Spleen (tissue), 11 donors: Measurements from ENCODE around the gene MYCBP. TPM values are rescaled to one million over a fixed set of nuclear protein-coding genes. Genes with fewer than 3 reads are reported as not detected.

Experiments used
- DNase-seq: peaks from one replicate; pipeline ENCODE4 v3.0.0-alpha.2; 2020
- H3K27ac ChIP-seq, 8 donors: fragments of 200-600 bp; sonication (generic) in 7 of 8; 1 replicate in 4 of 8; 2 replicates in 4 of 8; pipeline versions ENCODE4 v1.5.0 to v1.8.0; 2016 to 2021; ENCODE audit warnings: inconsistent platforms in 4 of 8, mild to moderate bottlenecking in 4 of 8, moderate library complexity in 1 of 8
- H3K27me3 ChIP-seq, 7 donors: fragments of 200-600 bp; sonication (generic) in 6 of 7; replicated peaks in 1 of 7; 1 replicate in 4 of 7; 2 replicates in 3 of 7; pipeline versions ENCODE4 v1.5.0 to v1.8.0; 2016 to 2021; ENCODE audit warnings: inconsistent platforms in 3 of 7, mild to moderate bottlenecking in 1 of 7
- H3K36me3 ChIP-seq, 6 donors: fragments of 200-600 bp; sonication (generic) in 5 of 6; 1 replicate in 4 of 6; 2 replicates in 2 of 6; pipeline versions ENCODE4 v1.5.0 to v1.8.0; 2016 to 2021; ENCODE audit warnings: inconsistent platforms in 2 of 6
- H3K4me1 ChIP-seq, 6 donors: fragments of 200-600 bp; sonication (generic) in 5 of 6; 1 replicate in 3 of 6; 2 replicates in 3 of 6; pipeline versions ENCODE4 v1.5.0 to v1.8.0; 2016 to 2021; ENCODE audit warnings: inconsistent platforms in 3 of 6
- H3K4me3 ChIP-seq, 8 donors: fragments of 200-600 bp; sonication (generic) in 7 of 8; 1 replicate in 4 of 8; 2 replicates in 4 of 8; pipeline versions ENCODE4 v1.5.0 to v1.8.0; 2016 to 2021; ENCODE audit warnings: inconsistent platforms in 4 of 8, mild to moderate bottlenecking in 4 of 8, moderate library complexity in 2 of 8
- H3K9me3 ChIP-seq, 8 donors: fragments of 200-600 bp; sonication (generic) in 7 of 8; 1 replicate in 4 of 8; 2 replicates in 4 of 8; pipeline versions ENCODE4 v1.5.0 to v1.8.0; 2016 to 2021; ENCODE audit warnings: inconsistent platforms in 4 of 8
- POLR2A ChIP-seq, 3 donors: fragments of 450-650 bp; IDR thresholded peaks; one replicate each; pipeline ENCODE4 v1.5.1; 2017; ENCODE audit warnings: antibody characterized with exemption in 3 of 3, mild to moderate bottlenecking in 1 of 3
- POLR2AphosphoS5 ChIP-seq, 3 donors: sonication (generic); formaldehyde crosslinking; IDR thresholded peaks; one replicate each; pipeline ENCODE4 v1.5.1; 2017; ENCODE audit warnings: antibody characterized with exemption in 3 of 3
- WGBS, 5 donors: extraction: QIAGEN DNeasy Blood & Tissue Kit in 3 of 5; methylation state at CpG; one replicate each; pipeline versions ENCODE4 v1.1.5 to v1.1.7; 2013 to 2018; 5-methylcytosine and 5-hydroxymethylcytosine counted together
- intact Hi-C: fragments of 100-400 bp; cut with DNase I; formaldehyde crosslinking; loops from one replicate; pipeline ENCODE4 v1.15.0; 2023; ENCODE audit warnings: low total_unique reads
- polyA plus RNA-seq, 3 donors: library from polyadenylated mRNA; stranded (reverse); fragments of 200-250 nt; gene quantifications; one replicate each; pipeline ENCODE4 v1.2.1, GENCODE V29; 2013
- total RNA-seq, 7 donors: library from RNA; depleted of rRNA in 3 of 7; stranded (reverse); fragments of >200 nt in 3 of 7; fragmentation: NEBNext Ultra II Directional in 4 of 7; extraction: Animal tissue kit (Norgen Biotek cat#: 25700) in 4 of 7; gene quantifications; one replicate each; pipeline versions ENCODE4 v1.1.0 to v1.2.1, GENCODE V29; 2016 to 2021
- TF ChIP-seq, protein P1 (sequence below), 11 experiments: fragments of 200-600 bp in 7 of 11; fragments of 450-650 bp in 4 of 11; sonication (generic) in 4 of 11; IDR thresholded peaks in 8 of 11; conservative IDR thresholded peaks in 3 of 11; 1 replicate in 7 of 11; 2 replicates in 4 of 11; pipeline versions ENCODE4 v1.4.0 to v1.8.0; 2016 to 2021; ENCODE audit warnings: antibody characterized with exemption in 11 of 11, inconsistent platforms in 4 of 11, mild to moderate bottlenecking in 1 of 11
- donor health status: healthy with polysubstance abuse.
- donor health status: DM: no; HTN: no; CAD: no; lungs with moderate emphysema.
- donor health status: DM: no; HTN: no; CAD: no.
- donor health status: Bipolar disorder and iron deficiency.
- donor health status: healthy.
- donor health status: DM: no; HTN: no; CAD: no.
- donor health status: DM: yes; HTN: yes; CAD: no.

Gene MYCBP
- total and polyA plus RNA-seq, 10 donors, result 8.1 to 20.9 (median 12.8) TPM

DNA sequence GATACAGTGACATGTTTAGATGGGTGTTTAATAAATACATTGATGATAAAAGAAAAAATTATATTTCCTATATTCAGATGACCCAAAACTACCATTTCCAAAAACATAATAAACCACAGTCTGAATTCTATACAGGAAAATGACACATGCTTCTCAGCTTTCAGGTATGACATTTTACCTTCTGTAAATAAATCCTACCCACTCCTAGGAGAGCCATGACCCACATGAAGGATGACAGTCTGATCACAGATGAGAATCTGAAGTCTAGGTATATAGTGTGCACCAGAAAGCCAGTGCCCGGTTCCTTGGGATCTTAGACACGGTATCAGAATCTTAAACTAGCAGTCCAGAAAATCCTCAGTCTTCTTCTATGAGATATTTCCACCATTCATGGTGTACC is 11.9 kb upstream of the MYCBP start:
- WGBS, 5 donors, result 91 to 98% (median 95%) methylated on average over 2 of the region's 2 CpGs
- intact Hi-C loops, result no loop called here
- TF ChIP-seq POLR2A (IDR thresholded peaks at IDR 0.05), result no peak
- TF ChIP-seq, protein P1, sequence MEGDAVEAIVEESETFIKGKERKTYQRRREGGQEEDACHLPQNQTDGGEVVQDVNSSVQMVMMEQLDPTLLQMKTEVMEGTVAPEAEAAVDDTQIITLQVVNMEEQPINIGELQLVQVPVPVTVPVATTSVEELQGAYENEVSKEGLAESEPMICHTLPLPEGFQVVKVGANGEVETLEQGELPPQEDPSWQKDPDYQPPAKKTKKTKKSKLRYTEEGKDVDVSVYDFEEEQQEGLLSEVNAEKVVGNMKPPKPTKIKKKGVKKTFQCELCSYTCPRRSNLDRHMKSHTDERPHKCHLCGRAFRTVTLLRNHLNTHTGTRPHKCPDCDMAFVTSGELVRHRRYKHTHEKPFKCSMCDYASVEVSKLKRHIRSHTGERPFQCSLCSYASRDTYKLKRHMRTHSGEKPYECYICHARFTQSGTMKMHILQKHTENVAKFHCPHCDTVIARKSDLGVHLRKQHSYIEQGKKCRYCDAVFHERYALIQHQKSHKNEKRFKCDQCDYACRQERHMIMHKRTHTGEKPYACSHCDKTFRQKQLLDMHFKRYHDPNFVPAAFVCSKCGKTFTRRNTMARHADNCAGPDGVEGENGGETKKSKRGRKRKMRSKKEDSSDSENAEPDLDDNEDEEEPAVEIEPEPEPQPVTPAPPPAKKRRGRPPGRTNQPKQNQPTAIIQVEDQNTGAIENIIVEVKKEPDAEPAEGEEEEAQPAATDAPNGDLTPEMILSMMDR (IDR thresholded peaks at IDR 0.05 in 8 of 11, conservative IDR thresholded peaks at IDR 0.05 in 3 of 11), result no peak
- no peak for TF ChIP-seq POLR2AphosphoS5 (IDR thresholded peaks at IDR 0.05)
- Histone ChIP-seq H3K27ac (no peak overlapping the region), H3K9me3 (no peaks in the 10 kb centered on the region), H3K4me1 (no peaks in the 10 kb centered on the region), H3K27me3 (no peaks in the 10 kb centered on the region), H3K36me3 (no peaks in the 10 kb centered on the region), H3K4me3 (no peak overlapping the region)
- no peak for DNase-seq

- no peak within 1 kb of the TSS for H3K27ac ChIP-seq
- TF ChIP-seq POLR2A (IDR thresholded peaks at IDR 0.05), result no peak
- TF ChIP-seq, protein P1 (IDR thresholded peaks at IDR 0.05 in 8 of 11, conservative IDR thresholded peaks at IDR 0.05 in 3 of 11), result no peak
- TF ChIP-seq POLR2AphosphoS5 (IDR thresholded peaks at IDR 0.05), result no peak
- no peaks in the 10 kb centered on the region for H3K27me3 ChIP-seq
- H3K4me1 ChIP-seq, result no peaks in the 10 kb centered on the region
- intact Hi-C loops, result no loop called here
- no peaks in the 10 kb centered on the region for H3K36me3 ChIP-seq
- no peak within 1 kb of the TSS for H3K4me3 ChIP-seq
- no peaks in the 10 kb centered on the region for H3K9me3 ChIP-seq
- DNase-seq, result no peak
These were observed 8.3 kb upstream of the MYCBP start, which contains the start of gene GJA9 for GRCh38 chr1:38881487-38881886. GJA9 (minus strand) TSS chr1:38881587; CDS start chr1:38876098, 5,489 bp downstream.

GRCh38 chr1:38875811-38876210 is 2.7 kb upstream of the MYCBP start:
- no peak overlapping the region for H3K4me3 ChIP-seq
- TF ChIP-seq POLR2A (IDR thresholded peaks at IDR 0.05) (no peak), POLR2AphosphoS5 (IDR thresholded peaks at IDR 0.05) (no peak)
- TF ChIP-seq, protein P1 (IDR thresholded peaks at IDR 0.05 in 8 of 11, conservative IDR thresholded peaks at IDR 0.05 in 3 of 11), result no peak
- peaks cover 8 to 35% (median 21%) of the 10 kb centered on the region in 6 donors for H3K4me1 ChIP-seq
- H3K36me3 ChIP-seq, result no peaks in the 10 kb centered on the region
- no peak for DNase-seq
- H3K27ac ChIP-seq, result no peak overlapping the region
- no peaks in the 10 kb centered on the region for H3K27me3 ChIP-seq
- WGBS, 5 donors, result 87 to 97% (median 94%) methylated on average over 2 of the region's 2 CpGs
- no peaks in the 10 kb centered on the region for H3K9me3 ChIP-seq
- intact Hi-C loops, result loop anchor here (10.0 kb wide), 1 partner anchor 119 kb away; the partner anchor contains the start of gene AKIRIN1

GRCh38 chr1:38872401-38873026 is 634 bp downstream of the MYCBP start:
- peaks cover 11 to 53% (median 32%) of the 10 kb centered on the region in 6 donors for H3K4me1 ChIP-seq
- TF ChIP-seq POLR2A (IDR thresholded peaks at IDR 0.05) (no peak), POLR2AphosphoS5 (IDR thresholded peaks at IDR 0.05) (no peak)
- TF ChIP-seq, protein P1 (IDR thresholded peaks at IDR 0.05 in 8 of 11, conservative IDR thresholded peaks at IDR 0.05 in 3 of 11), result no peak
- H3K36me3 ChIP-seq, result peaks cover 0 to 12% (median 0%) of the 10 kb centered on the region in 6 donors
- peak overlapping the region; percentile 85 to 99 (median 96) for H3K4me3 ChIP-seq
- DNase-seq, result no peak
- H3K9me3 ChIP-seq, result no peaks in the 10 kb centered on the region
- 3 to 5% (median 4%) methylated on average over 21 to 25 of the region's 25 CpGs for WGBS, 5 donors
- H3K27ac ChIP-seq, result peak overlapping the region; percentile 55 to 89 (median 82)
- no peaks in the 10 kb centered on the region for H3K27me3 ChIP-seq
- intact Hi-C loops, result loop anchor here (10.0 kb wide), 1 partner anchor 122 kb away; the partner anchor contains the start of gene AKIRIN1
